Measurements from ENCODE around the gene NUP54.

Gene NUP54

DNA sequence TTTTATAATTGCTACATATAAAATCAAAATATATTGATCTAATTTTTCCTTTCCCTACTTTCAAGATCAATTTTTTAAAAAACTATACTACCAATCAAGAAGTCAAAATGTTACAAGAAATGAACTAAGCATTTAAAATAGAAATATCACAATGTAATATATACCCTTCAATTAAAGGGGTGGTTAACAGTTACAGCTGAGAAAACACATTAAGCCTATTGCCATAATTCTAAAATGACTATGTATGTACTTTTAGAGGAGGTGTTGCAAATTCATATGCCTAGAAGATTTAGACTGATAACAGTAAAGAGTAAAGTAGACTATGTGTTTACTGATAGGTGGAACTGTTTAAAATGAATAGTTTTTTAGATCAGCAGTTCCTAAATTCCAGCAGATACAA is 3.7 kb downstream of the NUP54 start:
- DNase-seq: no peak

- DNase-seq: peak; percentile 56
Observed at GRCh38 chr4:76141241-76141640, 7.0 kb downstream of the NUP54 start.

DNA sequence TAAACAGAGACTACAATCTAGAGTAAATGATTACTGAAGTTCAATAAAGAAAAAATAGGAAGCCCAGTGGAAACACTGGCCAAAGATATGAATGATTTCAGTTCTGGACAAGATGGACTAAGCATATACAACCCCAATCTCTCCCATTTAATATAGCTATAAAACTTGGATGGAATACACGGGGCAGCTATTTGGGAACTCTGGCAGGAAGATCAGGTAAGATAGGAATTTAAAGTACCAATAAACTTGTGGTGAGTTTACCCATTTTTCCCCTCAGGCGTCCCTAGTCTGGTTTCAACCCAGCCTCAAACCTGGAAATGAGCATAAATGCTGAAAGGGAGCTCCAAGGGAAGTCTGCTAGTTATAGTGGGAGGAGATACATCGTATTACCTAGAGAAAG is 20.4 kb downstream of the NUP54 start:
- DNase-seq: no peak

GRCh38 chr4:76125816-76126215 is 22.4 kb downstream of the NUP54 start:
- DNase-seq: no peak

DNA sequence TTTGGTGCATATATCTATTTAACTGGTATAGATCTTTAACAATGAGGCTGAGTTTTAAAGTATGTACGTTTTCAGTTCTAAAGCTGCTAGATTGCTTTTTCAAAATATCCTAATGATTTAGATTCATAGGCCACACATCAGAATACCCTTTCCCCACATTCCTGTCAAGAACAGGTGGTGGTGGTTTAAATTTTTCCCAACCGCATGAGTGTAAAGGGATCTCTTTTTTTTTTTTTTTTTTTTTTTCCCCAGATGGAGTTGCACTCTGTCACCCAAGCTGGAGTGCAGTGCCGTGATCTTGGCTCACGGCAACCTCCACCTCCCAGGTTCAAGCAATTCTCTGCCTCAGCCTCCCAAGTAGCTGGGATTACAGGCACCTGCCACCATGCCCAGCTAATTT is 28.0 kb downstream of the NUP54 start:
- no peak for DNase-seq

DNA sequence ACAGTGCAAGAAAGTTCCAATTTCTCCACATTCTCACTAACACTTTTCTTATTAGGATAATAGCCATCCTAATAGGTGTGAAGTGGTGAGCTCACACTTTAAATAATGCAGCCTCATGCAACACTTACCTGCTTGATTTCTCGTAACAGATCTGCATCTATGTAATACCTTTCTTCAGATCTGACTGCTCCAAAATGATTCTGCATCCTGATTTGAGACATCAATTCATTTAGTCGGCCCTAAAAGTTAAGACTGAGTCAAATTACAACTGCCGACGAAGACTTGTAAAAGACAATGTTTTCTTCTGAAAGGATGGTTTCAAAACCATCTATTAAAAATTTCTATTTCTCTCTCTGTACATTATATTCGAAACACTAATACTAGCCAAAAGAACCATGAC is 30.7 kb downstream of the NUP54 start:
- no peak for DNase-seq

GRCh38 chr4:76116821-76117220 is 31.4 kb downstream of the NUP54 start:
- no peak for DNase-seq

DNA sequence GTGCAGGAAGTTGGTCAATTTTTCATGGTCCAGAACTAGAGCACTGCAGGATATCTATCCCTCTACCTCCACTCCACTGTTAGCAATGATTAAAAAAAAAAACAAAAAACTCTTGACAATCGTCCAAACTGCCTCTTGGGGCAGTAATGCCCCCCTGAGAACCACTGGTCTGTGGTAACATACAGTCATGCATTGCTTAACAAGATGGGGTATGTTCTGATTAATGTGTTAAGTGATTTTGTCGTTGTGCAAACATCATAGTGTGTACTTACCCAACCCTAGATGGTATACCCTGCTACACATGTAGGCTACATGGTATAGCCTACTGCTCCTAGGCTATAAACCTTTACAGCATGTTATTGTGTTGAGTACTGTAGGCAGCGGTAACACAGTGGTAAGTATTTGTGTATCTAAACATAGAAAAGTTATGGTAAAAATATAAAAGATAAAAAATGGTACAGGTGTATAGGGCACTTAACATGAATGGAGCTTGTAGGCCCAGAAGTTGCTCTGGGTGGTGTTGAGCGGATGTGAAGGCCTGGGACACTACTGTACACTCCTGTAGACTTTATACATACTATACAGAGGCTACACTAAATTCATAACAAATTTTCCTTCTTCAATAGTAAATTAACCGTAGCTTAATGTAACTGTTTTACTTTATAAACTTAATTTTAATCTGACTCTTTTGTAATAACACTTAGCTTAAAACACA is 39.6 kb downstream of the NUP54 start:
- DNase-seq: peak; percentile 73

DNA sequence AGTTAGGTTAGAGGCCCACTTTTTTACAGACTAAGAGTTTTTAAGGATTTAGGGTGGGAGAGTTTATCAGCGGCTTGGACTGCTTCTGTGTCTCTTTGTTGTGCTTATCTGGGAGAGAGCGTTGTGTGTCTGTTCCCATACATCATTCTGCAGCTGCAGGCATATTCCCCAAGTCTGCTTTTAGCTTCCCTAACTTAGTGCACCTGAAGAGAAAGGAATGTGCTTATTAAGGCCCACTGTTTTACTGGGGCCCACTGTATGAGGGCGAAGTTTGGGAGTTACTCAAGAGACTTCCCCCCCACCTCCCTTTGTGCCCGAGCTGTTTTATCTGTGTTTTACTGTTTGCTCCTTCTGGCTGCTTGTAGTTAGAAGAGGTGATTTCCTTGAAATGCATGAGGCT is 41.8 kb downstream of the NUP54 start:
- no peak for DNase-seq

- DNase-seq: no peak
Observed at GRCh38 chr4:76105652-76106051, 42.5 kb downstream of the NUP54 start.

DNA sequence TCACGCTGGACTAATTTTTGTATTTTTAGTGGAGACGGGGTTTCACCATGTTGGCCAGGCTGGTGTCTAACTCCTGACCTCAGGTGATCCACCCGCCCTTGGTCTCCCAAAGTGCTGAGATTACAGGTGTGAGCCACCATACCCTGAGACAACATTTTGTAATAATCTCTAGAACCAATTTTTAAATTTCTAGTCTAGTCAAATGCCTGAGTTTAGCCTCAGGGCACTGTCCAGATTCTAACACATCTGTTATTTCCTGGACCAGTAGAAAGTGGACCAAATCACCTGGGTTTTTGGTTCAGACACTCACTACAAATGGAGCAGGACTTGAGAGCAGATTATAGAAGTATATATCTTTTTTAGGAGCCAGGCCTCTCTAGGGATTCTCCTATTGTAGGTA is 52.1 kb downstream of the NUP54 start:
- no peak for DNase-seq

GRCh38 chr4:76095568-76095967 is 52.6 kb downstream of the NUP54 start:
- no peak for DNase-seq

- DNase-seq: no peak
Observed at GRCh38 chr4:76091052-76091451, 57.1 kb downstream of the NUP54 start.

- DNase-seq: peak; percentile 93
Observed at GRCh38 chr4:76090241-76090691, 57.9 kb downstream of the NUP54 start.

DNA sequence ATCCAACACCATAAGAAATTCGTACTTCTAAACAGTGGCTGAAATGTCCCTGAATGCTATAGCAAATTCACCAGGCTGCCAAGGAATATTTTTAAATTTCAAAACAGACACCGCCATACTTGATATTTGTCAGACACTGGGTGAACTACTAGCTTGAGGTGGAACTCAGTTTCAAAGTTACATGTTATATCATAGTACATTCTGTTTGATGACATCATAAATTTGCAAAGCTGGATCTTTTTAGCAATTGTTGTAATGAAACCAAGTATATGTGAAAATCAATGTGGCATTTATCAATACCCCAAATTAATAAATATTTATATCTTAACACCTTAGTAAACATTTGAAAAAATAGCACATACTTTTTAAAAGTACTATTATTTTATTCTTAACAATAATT is 59.5 kb downstream of the NUP54 start:
- DNase-seq: no peak

- peak; percentile 78 for DNase-seq
Observed at GRCh38 chr4:76087007-76087769, 61.0 kb downstream of the NUP54 start.

GRCh38 chr4:76084542-76084941 is 63.7 kb downstream of the NUP54 start:
- no peak for DNase-seq

- DNase-seq: no peak
Observed at GRCh38 chr4:76083386-76083988, 64.7 kb downstream of the NUP54 start.

GRCh38 chr4:76078033-76078613 is 70.1 kb downstream of the NUP54 start:
- DNase-seq: no peak

- no peak for DNase-seq
Observed at GRCh38 chr4:76074993-76075600, 73.1 kb downstream of the NUP54 start.

DNA sequence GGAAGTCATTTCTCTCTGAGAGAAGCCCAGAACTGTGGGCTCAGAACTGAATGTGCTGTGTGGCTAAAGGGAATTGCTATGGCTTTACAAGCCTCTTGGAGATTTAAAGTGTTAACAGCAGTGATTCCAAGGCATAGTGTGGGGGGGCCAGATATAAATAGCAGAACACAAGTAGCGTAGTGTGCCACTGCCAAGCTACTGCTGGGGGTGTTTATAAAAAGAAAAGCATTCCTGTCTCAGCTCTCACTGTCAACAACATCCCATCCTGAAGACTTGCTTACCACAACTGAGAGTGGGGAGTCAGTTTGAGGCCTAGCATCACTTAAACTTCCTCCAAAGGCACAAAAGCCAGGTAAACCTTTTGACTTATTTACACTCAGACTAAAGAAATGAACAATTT is 73.7 kb downstream of the NUP54 start, which contains the start of gene ART3:
ART3 (plus strand) TSS at position 242 of the 400 bp plus-strand sequence. CDS start 1,181 bp downstream, outside the sequence.
- DNase-seq: no peak

DNA sequence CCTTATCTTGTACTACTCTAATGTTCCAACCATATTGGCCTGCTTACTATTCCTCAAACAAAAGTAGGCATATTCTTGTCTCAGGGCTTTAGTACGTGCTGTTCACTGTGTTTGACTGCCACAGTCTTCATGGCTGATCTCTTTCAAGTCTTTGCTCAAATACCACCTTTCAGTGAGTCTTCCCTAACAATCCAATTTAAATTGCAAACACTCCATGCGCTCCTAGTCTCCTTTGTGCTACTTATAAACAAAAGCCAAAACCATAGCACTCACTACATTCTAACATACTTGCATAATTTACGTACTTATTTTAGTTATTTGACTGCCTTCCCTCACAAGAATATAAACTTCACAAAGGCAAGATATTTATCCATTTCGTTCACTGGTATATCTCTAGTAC is 75.4 kb downstream of the NUP54 start:
- no peak for DNase-seq

DNA sequence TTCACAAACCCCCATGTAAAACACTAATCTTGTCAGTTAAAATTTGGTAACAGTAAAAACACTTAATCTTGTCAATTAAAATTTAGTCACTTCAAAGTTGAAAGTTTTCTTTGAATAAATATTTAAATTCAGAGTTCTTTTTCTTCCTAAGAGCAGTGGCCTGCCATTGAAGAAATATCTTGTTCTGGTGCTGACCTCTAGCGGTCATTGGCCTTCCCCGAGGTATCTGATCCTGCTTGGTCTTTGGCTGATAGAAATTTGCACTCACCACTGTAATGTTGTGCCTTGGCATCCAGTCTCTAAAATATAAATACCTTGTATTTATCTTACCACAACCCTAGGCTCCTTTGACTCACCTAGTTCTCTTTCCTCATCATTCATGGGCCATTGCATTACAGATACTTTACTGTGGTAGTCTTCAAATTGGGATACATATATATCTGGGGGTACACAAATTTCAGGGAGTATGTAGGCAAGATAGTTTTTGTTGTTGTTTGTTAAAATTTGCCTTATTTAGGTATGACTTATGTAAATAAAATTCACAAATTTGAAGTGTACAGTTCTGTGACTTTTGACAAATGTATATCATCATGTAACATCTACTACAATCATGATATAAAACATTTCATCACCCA is 80.4 kb downstream of the NUP54 start:
- DNase-seq: peak; percentile 90
